Measurements from ENCODE around the gene HOXA3. TPM values are rescaled to one million over a fixed set of nuclear protein-coding genes. Genes with fewer than 3 reads are reported as not detected.

Gene HOXA3
- total RNA-seq (ENCODE audit: insufficient read depth, low replicate concordance), result 0.96 TPM

DNA sequence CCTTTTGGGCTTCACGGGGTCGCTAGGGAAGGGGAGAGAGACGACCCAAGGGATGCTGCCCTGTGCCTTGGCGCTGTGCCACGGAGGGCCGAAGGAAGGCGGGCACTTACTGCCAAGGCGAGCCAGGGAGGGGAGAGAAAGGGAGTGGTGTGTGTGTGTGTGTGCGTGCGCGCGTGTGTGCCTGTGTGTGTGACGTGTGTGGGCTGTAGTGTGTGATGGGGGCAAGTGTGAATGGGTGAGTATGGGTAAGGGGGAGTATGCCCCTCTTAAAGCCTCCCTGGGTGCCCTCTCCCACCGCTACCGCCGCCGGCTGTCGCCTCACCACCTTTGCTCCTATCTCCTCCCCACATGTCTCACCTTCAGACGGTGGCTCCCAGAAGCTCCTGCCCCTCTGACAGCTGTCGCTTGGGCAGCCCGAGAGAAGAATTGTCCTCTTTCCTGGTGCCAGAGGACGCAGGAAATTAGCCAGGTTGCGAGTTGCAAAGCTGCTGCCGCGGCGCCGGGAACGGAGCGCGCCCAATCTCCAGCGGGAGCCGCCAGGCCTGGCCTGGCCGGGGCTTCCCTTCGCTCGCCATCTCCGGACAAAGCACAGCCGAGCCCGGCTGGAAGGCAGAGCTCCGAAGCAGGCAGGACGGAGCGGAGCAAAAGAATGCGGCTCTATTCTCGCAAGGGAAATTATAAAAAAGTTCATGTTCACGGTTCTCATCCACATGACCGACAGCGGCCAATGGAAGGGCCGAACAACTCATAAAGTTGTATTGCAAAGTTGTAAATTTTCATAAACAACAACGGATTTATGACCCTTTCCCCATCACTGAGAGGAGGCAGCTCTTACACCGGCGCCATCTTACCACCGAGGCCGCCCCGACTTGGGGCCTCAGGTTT is at the start of gene HOXA3:
Gene HOXA3, minus strand, starts transcription at position 653 of the 885 bp plus-strand sequence. CDS start 41,943 bp downstream, outside the sequence.
- peak; percentile 93 for DNase-seq (ENCODE audit: low spot score)

DNA sequence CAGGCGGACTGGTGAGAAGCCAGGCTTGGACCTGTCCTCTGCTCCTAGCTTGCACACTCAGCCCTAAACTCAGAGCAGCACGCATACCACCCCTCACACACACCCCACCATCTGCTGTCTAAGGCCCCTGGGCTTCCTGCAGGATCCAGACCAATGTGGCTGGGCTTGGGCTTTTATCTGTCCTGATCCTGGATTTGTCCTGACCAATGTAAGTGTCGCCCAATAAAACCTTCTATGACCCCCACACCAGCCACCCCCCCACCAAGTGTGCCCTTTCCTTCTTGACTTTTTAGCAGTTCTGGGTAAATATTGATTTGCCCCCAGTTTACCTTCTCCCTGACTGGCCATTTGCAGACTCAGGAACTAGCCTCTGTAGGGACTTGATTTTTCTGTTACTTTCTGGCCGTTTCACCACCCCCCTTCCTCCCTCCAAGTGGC is 49.2 kb upstream of the HOXA3 start:
- DNase-seq (ENCODE audit: low spot score), result no peak

DNA sequence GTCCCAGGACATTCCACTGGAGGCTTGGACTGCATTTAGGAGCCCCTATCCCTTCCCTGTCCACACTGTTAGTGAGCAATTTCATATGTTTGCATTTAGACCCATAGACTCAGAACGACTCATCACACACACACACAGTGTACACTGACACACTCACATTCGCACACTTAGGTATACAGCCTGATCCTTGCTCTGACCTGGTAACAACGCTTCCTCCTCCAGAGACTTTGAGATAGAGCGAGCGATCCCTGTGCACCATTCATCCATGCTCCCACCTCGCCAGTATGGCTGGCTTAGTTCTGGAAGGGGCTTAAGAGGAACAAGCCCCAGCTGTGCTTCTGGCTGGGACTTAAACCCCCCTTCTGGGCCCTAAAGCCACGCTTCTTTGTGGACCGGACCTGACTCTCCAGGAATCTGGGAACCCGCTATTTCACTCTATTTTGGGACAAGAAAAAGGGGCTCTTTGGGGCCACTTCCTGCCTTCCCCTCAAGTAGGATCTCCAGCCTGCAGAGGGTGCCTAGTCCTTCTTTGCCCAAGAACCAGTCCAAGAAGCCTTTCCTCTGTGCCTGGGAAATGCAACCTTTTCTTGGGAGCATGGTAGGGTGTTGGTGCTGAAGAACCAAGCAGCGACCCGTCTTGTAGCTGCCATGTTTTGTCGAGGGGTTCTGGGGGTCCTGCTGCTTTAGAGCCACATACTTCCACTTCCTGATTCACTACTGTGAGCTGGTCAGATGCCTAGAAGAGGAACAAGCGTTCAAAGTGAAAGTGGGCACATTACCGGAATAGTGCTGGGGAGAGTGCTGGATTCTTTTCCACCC is 48.6 kb upstream of the HOXA3 start:
- peak; percentile 54 for DNase-seq (ENCODE audit: low spot score)

DNA sequence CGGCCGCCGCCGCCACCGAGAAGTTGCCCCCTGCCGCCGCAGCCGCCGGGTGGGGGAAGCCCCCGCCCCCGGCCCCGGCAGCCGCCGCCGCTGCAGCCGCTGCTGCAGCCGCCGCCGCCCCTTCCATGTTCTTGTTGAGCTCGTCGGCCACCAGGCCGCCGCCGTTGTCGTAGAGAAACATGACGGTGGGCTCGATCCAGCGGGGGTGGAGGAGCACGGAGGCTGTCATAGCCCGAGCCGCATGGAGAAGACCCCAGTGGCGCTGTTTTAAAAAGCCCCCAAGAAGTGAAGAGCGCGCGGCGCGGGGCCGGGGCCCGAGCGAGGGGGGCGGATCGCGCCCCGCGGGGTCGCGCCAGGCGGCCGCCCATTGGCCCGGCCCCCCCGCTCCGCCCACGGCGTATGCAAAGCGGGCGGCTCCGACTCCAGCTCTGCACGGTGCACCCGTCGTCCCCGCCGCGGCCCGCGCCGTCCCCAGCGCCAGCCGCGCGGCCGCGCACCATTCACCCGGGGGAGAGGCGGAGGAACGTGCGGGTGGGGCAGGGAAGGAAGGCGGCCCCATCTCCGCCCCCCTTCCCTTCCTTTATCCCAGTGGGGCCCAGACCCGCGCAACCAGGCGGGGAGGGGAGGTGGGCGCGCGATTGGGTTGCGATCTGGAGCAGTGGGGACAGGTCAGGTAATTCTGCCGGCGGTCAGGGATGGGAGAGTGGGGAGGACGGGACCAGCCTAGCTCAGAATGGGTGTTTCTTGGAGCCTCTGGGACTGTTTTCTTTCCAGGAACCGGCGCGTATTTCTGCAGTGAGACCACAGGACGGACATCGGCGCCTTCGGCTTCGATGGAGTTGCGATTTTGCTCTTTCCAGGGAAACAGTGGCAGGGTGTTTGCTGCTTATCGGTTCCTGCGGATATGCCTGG is 47.7 kb upstream of the HOXA3 start, which contains the start of gene HOXA13:
Gene HOXA13, minus strand, starts transcription at position 243 of the 912 bp plus-strand sequence. Its CDS starts 14 bp downstream, at position 229.
- DNase-seq (ENCODE audit: low spot score), result peak; percentile 92

DNA sequence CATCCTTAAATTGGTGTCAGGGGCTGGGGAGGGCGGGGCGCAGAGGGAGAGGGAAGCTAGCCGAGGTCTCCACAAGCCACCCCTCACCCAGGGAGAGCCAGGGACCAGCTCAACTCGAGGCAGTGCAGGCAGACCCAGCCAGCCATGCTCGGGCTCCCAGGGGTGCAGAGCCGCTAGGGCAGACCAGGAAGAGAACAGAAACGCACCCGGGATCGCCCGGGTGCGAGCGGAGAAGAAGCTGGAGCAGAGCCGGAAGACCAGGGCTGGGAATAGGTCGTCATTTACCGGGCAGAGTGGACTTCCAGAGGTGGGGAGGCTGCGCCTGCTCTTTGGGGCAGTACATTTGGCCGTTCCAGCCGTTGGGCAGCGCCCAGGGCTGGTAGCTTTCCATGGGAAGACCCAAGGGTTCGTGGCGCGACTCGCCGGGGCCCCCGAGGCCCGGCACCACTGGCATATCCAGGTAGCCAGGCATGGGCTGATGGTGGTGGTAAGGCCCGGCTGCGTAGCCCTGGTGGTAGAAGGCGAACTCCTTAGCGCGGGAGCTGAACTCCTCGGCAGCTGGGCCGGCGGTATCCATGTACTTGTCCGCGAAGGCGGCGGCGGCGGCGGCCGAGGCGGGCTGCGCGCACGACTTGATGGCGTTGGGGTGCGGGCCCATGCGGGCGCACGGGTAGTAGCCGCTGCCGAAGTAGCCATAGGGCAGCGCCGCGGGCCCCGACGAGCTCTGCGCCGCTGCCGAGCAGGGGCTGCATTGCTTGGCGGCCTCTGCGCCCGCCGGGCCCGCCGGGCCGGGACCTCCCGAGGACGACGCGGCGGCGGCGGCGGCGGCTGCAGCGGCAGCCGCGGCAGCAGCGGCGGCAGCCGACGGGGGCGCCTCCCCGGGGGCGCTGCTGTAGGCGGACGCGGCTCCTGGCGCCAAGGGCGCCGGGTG is 46.8 kb upstream of the HOXA3 start:
- no peak for DNase-seq (ENCODE audit: low spot score)

DNA sequence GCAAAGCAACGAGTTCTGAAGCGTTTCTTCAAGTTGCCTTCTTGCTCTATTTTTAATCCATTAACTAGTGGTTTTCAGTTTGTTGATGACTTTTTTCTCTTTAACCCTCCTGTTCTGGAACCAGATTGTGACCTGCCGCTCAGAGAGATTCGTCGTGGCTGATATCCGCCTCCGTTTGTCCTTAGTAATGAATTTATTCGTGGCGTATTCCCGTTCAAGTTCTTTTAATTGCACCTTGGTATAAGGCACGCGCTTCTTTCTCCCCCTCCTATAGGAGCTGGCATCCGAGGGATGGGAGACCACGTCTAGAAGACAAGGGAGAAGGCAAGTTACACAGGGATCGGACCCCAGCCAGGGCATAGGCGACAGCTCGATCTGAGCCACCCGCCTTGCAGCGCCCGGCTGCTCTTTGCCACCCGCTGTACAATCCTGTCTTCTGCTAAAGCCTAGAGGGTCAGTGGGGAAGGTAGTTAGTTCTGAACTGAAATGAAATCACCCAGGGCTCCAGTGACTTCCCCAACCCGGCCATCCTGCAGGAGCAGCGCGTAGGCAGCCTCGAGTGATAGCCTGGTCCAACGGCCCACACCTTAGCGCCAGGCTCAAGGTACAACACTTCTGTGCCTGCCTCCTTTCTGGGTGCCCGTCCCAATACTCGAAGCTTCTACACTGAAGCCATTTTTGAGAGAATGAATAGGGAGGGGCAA is 45.9 kb upstream of the HOXA3 start:
- DNase-seq (ENCODE audit: low spot score), result no peak

DNA sequence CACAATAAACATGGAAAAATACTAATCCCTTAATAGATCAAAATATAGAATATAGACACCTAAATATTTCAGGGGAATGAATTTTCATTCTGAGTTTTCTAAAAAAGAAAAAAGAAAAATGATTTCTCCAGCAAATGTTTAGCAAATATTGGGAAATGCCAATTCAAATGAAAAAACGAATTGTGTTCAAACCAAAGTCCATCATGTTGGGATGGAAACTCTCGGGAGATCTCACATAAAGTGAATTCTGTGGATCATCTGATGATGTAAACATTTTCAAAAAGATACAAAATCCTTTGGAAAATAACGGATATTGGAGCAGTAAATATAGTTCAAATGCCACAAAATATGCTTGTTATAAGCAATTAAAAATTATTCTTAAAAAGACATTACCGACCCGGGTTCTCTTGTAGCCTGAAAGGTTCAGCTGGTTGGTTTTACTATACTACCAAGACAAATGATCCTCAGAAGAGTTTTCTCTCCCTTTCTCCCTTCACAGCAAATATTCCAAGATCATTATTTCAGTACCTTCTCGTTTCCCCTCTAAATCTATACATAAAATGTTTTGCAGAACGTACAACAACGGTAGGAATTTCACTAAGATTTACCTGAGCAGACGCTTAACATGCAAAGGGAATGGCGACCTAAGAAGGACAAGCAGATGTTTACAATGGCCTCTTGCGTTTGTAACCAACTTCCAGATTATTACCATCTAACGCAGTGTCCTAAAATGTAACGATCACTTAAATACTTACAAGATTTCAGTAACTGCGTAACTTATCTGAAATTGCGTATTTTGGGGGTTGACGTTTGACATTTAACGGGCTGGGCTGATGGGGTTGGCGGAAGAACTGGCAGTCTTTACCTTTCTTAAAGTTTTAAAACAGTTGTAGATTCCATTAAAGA is 45.0 kb upstream of the HOXA3 start:
- DNase-seq (ENCODE audit: low spot score), result peak; percentile 42

DNA sequence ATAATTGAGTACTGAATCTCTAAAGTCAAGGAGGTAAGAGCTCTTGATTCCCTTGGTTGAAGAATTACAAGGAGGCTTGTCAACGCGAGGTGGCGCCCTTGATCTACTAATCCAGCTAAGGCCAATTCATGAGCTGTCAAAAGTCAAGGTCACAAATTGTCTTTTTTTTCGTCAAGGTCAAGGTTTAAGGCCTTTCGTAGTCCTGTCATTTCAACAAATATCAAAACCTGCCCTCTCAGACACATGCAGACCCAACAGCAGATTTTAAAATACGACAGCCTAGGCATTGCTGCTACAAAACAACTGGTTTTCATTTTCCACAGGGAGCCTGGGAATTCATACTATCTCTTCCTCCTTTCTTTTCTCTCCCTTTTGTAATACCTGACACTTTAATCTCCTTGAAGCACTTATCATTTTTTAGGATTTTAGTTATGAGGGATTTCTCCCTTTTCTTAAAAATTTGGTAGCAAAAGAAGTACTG is 43.9 kb upstream of the HOXA3 start:
- peak; percentile 92 for DNase-seq (ENCODE audit: low spot score)

DNA sequence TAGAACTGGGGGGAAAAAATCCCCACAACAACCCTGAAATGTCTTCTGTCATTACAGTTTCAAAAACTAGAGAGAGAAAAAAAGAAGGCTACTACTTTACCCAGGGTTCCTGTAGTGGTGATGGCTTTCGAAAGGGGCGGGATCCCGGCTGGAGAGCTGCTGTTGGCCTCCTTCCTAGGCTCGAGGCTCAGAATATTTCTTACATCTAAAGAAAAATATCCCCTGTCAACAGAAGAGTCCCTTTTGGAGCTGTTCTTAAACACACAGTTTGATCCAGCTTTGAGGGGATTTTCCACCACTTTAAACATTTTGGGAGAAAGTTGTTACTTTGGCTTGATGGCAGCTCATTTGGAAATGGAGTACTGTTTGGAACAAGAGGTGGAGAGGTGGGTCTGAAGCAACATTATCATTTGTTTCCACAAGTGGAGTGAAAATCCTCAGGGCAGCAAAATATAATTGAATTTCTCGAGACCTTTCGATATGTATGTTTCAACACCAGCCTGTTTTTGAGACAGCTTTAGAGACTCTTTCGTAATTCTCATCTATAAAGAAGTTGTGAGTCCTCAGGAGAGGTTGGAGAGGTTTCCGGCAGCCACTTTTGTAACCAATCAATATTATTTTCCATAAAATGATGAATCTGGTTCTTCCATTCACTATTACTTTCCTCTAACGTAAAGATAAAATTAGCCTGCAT is 42.5 kb upstream of the HOXA3 start:
- peak; percentile 71 for DNase-seq (ENCODE audit: low spot score)

DNA sequence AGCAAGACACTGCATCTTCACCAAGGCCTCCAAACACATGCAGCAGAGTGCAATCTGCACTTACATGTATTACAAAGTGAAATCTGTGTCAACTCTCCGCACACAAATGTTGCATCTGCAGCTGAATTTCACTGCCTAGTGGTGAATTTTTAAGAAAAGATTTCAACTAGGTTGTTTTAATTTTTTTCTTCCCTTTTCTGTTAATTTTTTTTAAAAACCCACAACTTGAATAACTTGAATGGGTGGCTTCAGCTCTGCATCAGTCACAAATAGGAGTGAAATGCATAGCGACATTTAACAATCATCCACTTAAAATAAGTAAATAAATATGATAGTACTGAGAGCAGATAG is 41.6 kb upstream of the HOXA3 start:
- no peak for DNase-seq (ENCODE audit: low spot score)

DNA sequence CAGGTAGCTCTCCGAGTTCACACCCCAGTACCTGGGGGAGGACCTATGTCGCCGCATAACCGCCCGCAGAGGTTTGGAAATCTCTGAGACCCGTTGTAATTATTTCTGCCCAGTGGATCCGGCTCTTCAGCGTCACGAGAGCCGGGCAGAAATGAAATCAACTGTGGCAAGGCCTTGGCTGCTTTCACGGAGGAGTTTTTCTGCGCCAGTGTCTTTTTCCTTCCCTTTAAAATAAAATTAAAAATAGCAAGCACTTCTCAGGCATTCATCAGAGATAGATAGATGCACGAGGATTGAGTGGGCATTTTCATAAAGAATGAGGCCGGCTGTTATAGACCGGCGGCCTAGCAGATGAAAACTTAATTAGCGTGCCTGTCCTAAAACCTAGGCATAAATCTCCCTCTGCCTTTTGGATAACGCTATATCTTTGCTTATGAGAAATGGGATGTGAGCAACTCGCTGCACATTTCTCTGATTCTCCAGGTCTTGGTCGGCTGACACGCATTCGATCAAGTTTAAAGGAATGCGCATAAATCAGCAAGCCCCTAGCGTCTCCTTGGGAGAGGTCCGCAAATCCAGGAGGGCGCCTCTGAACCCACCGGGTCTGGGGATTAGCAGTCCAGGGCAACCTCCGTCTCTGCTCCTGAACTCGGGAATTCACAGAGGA is 41.1 kb upstream of the HOXA3 start:
- DNase-seq (ENCODE audit: low spot score), result peak; percentile 70

DNA sequence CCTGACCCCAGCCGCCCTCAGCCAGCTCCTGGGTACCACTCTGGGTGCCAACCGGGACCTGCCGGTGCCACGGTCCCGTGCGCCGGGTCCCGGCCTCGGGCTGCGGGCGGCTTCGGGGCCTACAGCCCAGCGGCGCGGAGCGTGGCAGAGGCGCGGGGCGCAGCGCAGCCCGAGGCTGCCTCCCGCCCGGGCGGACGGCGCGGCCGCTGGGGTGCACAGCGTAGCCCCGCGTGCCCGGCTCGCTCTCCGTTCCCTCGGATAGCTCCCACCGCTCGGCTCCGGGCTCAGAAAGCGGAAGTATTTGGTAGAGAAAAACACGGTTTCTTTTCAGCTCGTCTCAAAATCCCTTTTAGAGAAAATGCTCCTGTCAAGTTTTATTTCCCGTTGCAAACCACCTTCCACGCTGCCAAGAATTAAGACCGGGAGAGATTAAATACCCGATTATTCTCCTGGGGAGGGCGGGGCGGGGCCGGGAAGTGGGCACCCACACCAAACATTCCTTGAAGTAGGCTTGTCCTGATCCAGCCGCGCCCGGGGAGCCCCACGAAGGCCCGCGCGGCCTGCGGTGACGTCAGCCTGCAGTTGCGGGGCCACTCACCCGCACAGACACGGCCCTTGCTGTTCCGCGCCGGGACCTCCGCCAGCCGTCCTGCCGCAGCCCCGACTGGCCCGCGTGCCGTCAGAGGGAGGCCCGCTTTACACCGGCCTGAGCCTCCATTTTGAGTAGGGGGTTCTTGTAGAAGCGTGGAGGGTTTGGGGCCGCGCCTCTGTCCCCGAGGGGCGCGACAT is 40.4 kb upstream of the HOXA3 start:
- DNase-seq (ENCODE audit: low spot score), result peak; percentile 62

DNA sequence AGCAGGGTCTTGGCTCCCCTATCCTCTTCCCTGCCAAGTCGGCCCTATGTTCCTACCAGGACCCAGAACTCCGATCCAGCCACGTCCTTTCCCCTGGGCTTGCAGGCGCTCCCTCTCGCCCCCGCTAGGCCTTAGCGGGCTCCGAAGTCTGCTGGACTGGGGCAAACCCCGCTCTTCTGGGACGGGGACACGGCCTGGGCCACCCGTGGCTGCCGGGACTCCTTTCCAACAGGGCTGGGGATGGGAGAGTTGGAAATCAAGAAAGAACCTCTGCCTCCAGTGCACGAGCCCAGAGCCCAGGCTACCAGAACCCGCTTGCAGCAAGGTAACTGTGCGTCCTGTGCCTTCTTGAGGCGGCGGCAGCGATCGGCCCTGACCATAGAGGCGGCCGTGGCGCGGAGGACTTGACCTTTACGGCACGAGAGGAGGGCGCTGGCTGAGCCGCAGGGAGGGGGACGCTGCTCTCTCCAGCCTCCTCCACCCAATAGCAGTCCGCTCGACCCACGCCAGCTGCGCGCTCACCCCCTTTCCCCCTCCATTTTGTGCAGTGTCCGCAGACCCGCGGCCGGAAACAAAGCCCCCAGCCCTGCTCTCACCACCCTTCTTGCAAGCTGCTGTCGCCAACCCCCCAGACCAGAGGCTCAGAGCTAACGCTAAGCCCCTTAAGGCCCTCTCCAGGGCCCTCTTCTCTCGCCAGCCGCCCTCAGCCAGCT is 39.6 kb upstream of the HOXA3 start:
- peak; percentile 69 for DNase-seq (ENCODE audit: low spot score)

DNA sequence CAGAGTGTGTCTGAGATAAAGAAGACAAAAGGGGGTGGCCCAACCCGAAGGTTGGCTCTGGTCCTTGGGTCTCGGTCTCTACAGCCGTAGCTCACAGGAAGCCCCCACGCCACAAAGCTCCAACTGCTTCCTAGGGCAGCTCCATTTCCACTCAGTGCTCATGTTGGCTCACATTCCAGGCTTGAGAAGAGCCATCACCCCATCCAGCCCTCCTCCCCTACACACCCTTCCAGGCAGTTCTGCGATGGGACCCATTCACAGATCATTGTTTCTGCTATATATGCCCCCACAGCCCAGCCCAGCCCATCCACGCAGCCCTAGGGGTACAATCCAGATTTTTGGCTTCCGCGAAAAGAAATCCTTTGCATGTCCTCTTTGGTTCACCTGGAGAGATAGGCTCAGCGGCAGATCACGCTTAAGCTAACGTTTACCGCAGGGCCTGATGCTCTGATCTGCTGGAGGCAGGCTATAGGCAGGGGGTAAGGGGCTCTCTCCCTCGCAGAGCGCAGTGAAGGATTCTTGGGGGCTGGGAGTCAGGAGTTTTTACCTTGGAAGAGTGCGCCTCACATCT is 38.9 kb upstream of the HOXA3 start:
- peak; percentile 45 for DNase-seq (ENCODE audit: low spot score)

All from umbilical cord (tissue), 2 donors.